HCT116 (cell line): ENCODE measurements around the gene SNX8. TPM values are rescaled to one million over a fixed set of nuclear protein-coding genes. Genes with fewer than 3 reads are reported as not detected.

Experiments used
- ATAC-seq: fragments of 200-7000 bp; cut with Tn5 transposase; 2 replicates; pipeline ENCODE4 v1.9.1; 2020; ENCODE audit warnings: mild to moderate bottlenecking, moderate library complexity
- BruUV-seq: library from RNA; stranded (reverse); fragments of 400-500 nt; replicated peaks from 2 replicates; lab custom pipeline; 2021; lab: Mats Ljungman, UMichigan
- CTCF ChIA-PET: fragments of 300-600 bp; sonication (Branson Sonifier 250); formaldehyde crosslinking; loops from one replicate; lab custom pipeline; 2021; ENCODE audit warnings: antibody characterized with exemption; lab: Charles Lee
- POLR2A ChIA-PET: fragments of 300-600, 350-600 bp; sonication (Branson Sonifier 250); formaldehyde crosslinking; loops from one replicate; lab custom pipeline; 2021; ENCODE audit warnings: antibody characterized with exemption; lab: Charles Lee
- RAD21 ChIA-PET, 2 experiments: fragments of 300-600 bp; sonication (Branson Sonifier 250); formaldehyde crosslinking; loops; one replicate each; lab custom pipeline; 2023; ENCODE audit warnings: low total read pairs in 2 of 2; ENCODE audit not compliant: uncharacterized antibody in 2 of 2, unreplicated experiment in 2 of 2, low non-redundant PET in 1 of 2; lab: Charles Lee
- DNase-seq: peaks from one replicate; pipeline ENCODE4 v3.0.0-alpha.2; 2010; ENCODE audit warnings: low read depth, low spot score
- H2AFZ ChIP-seq: fragments of 200-600 bp; shearing (Covaris generic), sonication (generic); 2 replicates; pipeline ENCODE4 v1.6.1; 2017; ENCODE audit warnings: low read depth, mixed run types, mixed read lengths, antibody characterized with exemption, low read length; ENCODE audit not compliant: poor library complexity, severe bottlenecking
- H3K27ac ChIP-seq: 2 replicates; pipeline ENCODE4 v1.5.1; 2012; ENCODE audit warnings: low read depth, low read length
- H3K27me3 ChIP-seq: fragments of 200-600 bp; sonication (generic); 2 replicates; pipeline ENCODE4 v1.6.1; 2016; ENCODE audit warnings: mixed run types, low read length, mixed read lengths; ENCODE audit not compliant: insufficient read depth
- H3K36me3 ChIP-seq, 2 experiments: fragments of 200-500 bp in 1 of 2; fragments of 200-600 bp in 1 of 2; sonication (Bioruptor generic) in 1 of 2; sonication (generic) in 1 of 2; 2 replicates each; pipeline versions ENCODE4 v1.5.1 to v1.6.1; 2014 to 2016; ENCODE audit warnings: low read length in 2 of 2, inconsistent platforms in 1 of 2, mixed read lengths in 1 of 2, mixed run types in 1 of 2; ENCODE audit not compliant: insufficient read depth in 2 of 2, control insufficient read depth in 1 of 2
- H3K4me1 ChIP-seq, 2 experiments: fragments of 200-600 bp in 1 of 2; sonication (generic) in 1 of 2; 2 replicates each; pipeline versions ENCODE4 v1.5.1 to v1.6.1; 2012 to 2017; ENCODE audit warnings: low read length in 2 of 2, inconsistent platforms in 1 of 2, mild to moderate bottlenecking in 1 of 2, mixed read lengths in 1 of 2, mixed run types in 1 of 2, moderate library complexity in 1 of 2; ENCODE audit not compliant: insufficient read depth in 2 of 2, control insufficient read depth in 1 of 2
- H3K4me2 ChIP-seq: fragments of 200-600 bp; sonication (generic); 2 replicates; pipeline ENCODE4 v1.6.1; 2017; ENCODE audit warnings: mixed run types, low read length, mixed read lengths
- H3K4me3 ChIP-seq, 2 experiments: fragments of 200-600 bp in 1 of 2; sonication (generic) in 1 of 2; replicated peaks in 1 of 2; 2 replicates each; pipeline ENCODE4 v1.5.1; 2011 to 2016; ENCODE audit warnings: low read length in 2 of 2, control low read depth in 1 of 2, low read depth in 1 of 2, mild to moderate bottlenecking in 1 of 2, mixed read lengths in 1 of 2, mixed run types in 1 of 2
- H3K79me2 ChIP-seq: fragments of 200-600 bp; sonication (generic); 2 replicates; pipeline ENCODE4 v1.6.1; 2017; ENCODE audit warnings: mild to moderate bottlenecking, mixed run types, low read length, moderate library complexity, mixed read lengths; ENCODE audit not compliant: insufficient read depth
- H3K9ac ChIP-seq: fragments of 200-600 bp; sonication (generic); 2 replicates; pipeline ENCODE4 v1.6.1; 2016; ENCODE audit warnings: low read length, mixed read lengths
- H3K9me2 ChIP-seq: fragments of 200-600 bp; sonication (generic), shearing (Covaris generic); 2 replicates; pipeline ENCODE4 v1.6.1; 2017; ENCODE audit warnings: mixed run types, mild to moderate bottlenecking, moderate library complexity; ENCODE audit not compliant: insufficient read depth
- H3K9me3 ChIP-seq, 2 experiments: fragments of 200-500 bp in 1 of 2; fragments of 200-600 bp in 1 of 2; sonication (Bioruptor generic) in 1 of 2; sonication (generic) in 1 of 2; 2 replicates each; pipeline ENCODE4 v1.6.1; 2014 to 2017; ENCODE audit warnings: low read length in 2 of 2, mixed read lengths in 2 of 2, inconsistent platforms in 1 of 2, low read depth in 1 of 2, mild to moderate bottlenecking in 1 of 2, mixed run types in 1 of 2, moderate library complexity in 1 of 2; ENCODE audit not compliant: control insufficient read depth in 1 of 2, insufficient read depth in 1 of 2
- H4K20me1 ChIP-seq: fragments of 200-600 bp; sonication (generic), shearing (Covaris generic); 2 replicates; pipeline ENCODE4 v1.6.1; 2017; ENCODE audit warnings: mixed run types, mild to moderate bottlenecking, moderate library complexity; ENCODE audit not compliant: insufficient read depth
- CBX3 ChIP-seq: IDR thresholded peaks from 2 replicates; pipeline ENCODE4 v1.6.1; 2012; ENCODE audit warnings: low read depth
- CEBPB ChIP-seq: IDR thresholded peaks from 2 replicates; pipeline ENCODE4 v1.6.1; 2012; ENCODE audit warnings: low read depth
- ELF1 ChIP-seq: IDR thresholded peaks from 2 replicates; pipeline ENCODE4 v1.6.1; 2012; ENCODE audit warnings: low read depth, borderline replicate concordance
- EZH2 ChIP-seq: fragments of 200-600 bp; sonication (generic); IDR thresholded peaks from 2 replicates; pipeline ENCODE4 v1.6.1; 2017; ENCODE audit warnings: antibody characterized with exemption, mixed run types
- EZH2phosphoT487 ChIP-seq: fragments of 200-600 bp; IDR thresholded peaks from 2 replicates; pipeline ENCODE4 v1.6.1; 2018; ENCODE audit warnings: antibody characterized with exemption, borderline replicate concordance
- POLR2A ChIP-seq: IDR thresholded peaks from 2 replicates; pipeline ENCODE4 v1.7.0; 2011; ENCODE audit warnings: borderline replicate concordance; ENCODE audit not compliant: insufficient read depth, insufficient read length; ENCODE audit errors: extremely low read depth
- SIN3A ChIP-seq: IDR thresholded peaks from 2 replicates; pipeline ENCODE4 v1.6.1; 2012; ENCODE audit warnings: low read depth
- SP1 ChIP-seq: IDR thresholded peaks from 2 replicates; pipeline ENCODE4 v1.6.1; 2012; ENCODE audit warnings: low read depth
- TCF7L2 ChIP-seq: IDR thresholded peaks from 2 replicates; pipeline ENCODE4 v1.7.0; 2011; ENCODE audit warnings: borderline replicate concordance, inconsistent platforms; ENCODE audit not compliant: insufficient read depth, insufficient read length; ENCODE audit errors: extremely low read depth
- ZFX ChIP-seq: fragments of 450-650 bp; IDR thresholded peaks from 2 replicates; pipeline ENCODE4 v1.6.1; 2017
- intact Hi-C: fragments of 100-400 bp; cut with micrococcal nuclease; formaldehyde crosslinking; loops from 2 replicates; pipeline ENCODE4 v1.10.0; 2022
- total RNA-seq: library from RNA; stranded (reverse); gene quantifications from one replicate; pipeline ENCODE4 v1.2.1, GENCODE V29; 2021; ENCODE audit not compliant: unreplicated experiment
- TF ChIP-seq, protein P1 (sequence below): IDR thresholded peaks from 2 replicates; pipeline ENCODE4 v1.6.1; 2012

The SNX8 gene
- total RNA-seq, 1 experiment from 2014 or later = 41.7 TPM

GRCh38 chr7:2211259-2211880, 102.9 kb downstream of the SNX8 start (continued):
- no peak for TF ChIP-seq EZH2
- no peak for TF ChIP-seq POLR2A
- no peak for TF ChIP-seq CBX3
- TF ChIP-seq ELF1 = no peak

DNA sequence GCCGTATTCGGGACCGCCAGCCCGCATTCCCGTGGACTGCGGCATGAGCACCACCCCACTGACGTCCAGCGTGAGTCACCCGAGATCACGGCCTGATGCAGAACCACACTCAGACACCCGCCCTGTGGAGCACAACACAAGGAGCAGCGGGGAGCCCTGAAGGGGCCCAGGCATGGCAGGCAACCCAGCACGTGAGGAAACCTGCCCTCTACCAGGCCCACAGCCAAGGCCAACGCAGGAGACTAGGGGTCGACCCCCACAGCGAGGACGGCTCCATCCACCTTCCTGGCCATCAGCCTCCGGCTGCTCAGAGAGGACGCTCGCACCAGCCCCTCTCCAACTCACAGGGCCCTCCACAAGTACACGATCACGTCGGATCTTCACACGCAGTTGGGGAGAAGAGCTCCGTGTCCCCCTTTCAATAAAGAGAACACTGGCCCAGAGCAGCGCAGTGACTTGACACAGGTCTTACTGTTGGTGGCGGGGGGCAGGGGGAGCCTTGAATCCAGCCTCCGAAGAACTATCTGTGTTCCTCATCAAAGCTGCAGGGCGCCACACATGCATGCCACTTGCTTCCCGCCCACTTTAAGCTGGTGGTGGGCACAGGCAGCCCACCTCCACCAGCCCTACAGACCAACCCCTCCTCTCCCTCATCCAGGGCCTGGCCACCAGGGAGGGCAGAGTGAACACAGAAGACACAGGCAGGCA, 103.5 kb downstream of the SNX8 start:
- Histone ChIP-seq H3K27me3 (no peaks in the 10 kb centered on the region), H3K4me1 (no peaks in the 10 kb centered on the region), H3K9ac (no peak overlapping the region), H3K36me3 (peaks cover 9 to 34% of the 10 kb centered on the region in 2 experiments), H3K4me2 (no peak overlapping the region), H3K9me3 (no peaks in the 10 kb centered on the region), H3K9me2 (no peaks in the 10 kb centered on the region), H3K27ac (no peak overlapping the region), H3K4me3 (no peak overlapping the region), H4K20me1 (no peaks in the 10 kb centered on the region), H3K79me2 (0 out of 2 replicates have a peak, but pooled peaks cover 4% of the 10 kb centered on the region), H2AFZ (no peak overlapping the region)
- ChIA-PET RAD21 (no interaction called here), CTCF (interaction anchor here (0.5 kb wide), 1 partner anchor 546 kb away, joined by 4 read pairs; no protein-coding TSS in a partner anchor), POLR2A (no interaction called here)
- BruUV-seq = no TSS peak
- intact Hi-C loops = no loop called here
- no peak for DNase-seq
- ATAC-seq = no peak
- TF ChIP-seq EZH2phosphoT487 (no peak), TCF7L2 (no peak), ZFX (no peak), SIN3A (no peak), CEBPB (no peak), SP1 (no peak)
- TF ChIP-seq, protein P1, sequence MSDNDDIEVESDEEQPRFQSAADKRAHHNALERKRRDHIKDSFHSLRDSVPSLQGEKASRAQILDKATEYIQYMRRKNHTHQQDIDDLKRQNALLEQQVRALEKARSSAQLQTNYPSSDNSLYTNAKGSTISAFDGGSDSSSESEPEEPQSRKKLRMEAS = no peak
